ENCODE measurements around the gene CYP39A1. TPM values are rescaled to one million over a fixed set of nuclear protein-coding genes. Genes with fewer than 3 reads are reported as not detected.
A peak's percentile ranks its signal among the peaks of the same experiment; 100 is the strongest.

Gene CYP39A1
- total and polyA plus RNA-seq, 2 of the 13 experiments (the other 11 are each of a cell fraction or from before 2014, with no cell fraction given): 0.13 TPM; not detected in 1

DNA sequence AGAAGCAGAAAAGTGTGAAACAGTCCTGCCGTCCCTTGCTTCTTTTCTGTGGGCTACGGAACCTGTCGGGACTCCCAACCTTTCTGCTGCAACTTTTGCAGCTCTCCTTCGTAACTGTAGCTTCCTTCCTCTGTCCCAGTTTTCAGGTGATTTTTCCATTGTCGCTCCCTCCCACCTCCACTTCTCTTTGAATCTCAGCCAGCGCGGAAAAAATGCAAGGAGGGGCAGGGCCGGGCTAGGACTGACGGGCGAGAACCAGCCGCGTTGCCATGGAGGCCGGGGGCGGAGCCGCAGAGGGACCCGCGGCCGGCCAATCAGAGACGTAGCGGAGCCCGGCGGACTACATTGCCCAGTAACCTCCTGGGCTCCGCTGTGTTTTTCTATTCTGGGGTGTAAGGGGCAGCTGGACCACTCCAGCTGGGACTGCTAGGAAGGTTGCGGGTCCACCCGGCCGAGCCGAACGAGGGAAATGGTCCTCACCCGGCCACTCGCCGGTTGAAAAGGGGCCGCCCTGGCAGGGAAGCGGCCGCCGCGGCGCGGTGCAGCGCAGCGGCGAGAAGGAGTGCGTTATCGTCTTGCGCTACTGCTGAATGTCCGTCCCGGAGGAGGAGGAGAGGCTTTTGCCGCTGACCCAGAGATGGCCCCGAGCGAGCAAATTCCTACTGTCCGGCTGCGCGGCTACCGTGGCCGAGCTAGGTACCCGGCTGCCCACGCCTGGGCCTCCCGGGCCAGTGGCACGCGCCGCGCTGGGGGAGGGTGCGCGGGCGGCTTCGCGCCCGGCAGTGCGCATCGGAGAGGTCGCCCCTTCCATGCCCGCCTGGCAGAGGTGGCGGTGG is at the start of gene CYP39A1, which contains the start of gene SLC25A27 (continued):
- TF ChIP-seq KIAA2018 (CRISPR knock-in tag; IDR thresholded peaks at IDR 0.05; ENCODE audit: borderline replicate concordance) (no peak), SMC3 (IDR thresholded peaks at IDR 0.05; ENCODE audit: low read length) (no peak), NR0B2 (CRISPR knock-in tag; IDR thresholded peaks at IDR 0.05) (0 out of 2 replicates have a peak, but pooled peaks have one; percentile 48), FOXK2 (IDR thresholded peaks at IDR 0.05) (no peak), ZNF777 (CRISPR knock-in tag; IDR thresholded peaks at IDR 0.05) (peak; percentile 59; the same call in 1 of the 2 replicates), FIP1L1 (IDR thresholded peaks at IDR 0.05; ENCODE audit: borderline replicate concordance, insufficient read depth, low read depth, low read length) (no peak), ZSCAN9 (CRISPR knock-in tag; IDR thresholded peaks at IDR 0.05; ENCODE audit: borderline replicate concordance) (no peak), SKIL (CRISPR knock-in tag; IDR thresholded peaks at IDR 0.05; ENCODE audit: borderline replicate concordance) (no peak), SOX6 (IDR thresholded peaks at IDR 0.05) (no peak), SOX6 (CRISPR knock-in tag; IDR thresholded peaks at IDR 0.05) (no peak; the same call in 1 of the 2 replicates), KDM4B (CRISPR knock-in tag; IDR thresholded peaks at IDR 0.05) (no peak), KLF6 (CRISPR knock-in tag; IDR thresholded peaks at IDR 0.05) (no peak), MXD4 (CRISPR knock-in tag; IDR thresholded peaks at IDR 0.05) (0 out of 2 replicates have a peak, but pooled peaks have one; percentile 27), ZNF205 (CRISPR knock-in tag; IDR thresholded peaks at IDR 0.05) (0 out of 2 replicates have a peak, but pooled peaks have one; percentile 18), SMAD1 (CRISPR knock-in tag; IDR thresholded peaks at IDR 0.05; ENCODE audit: borderline replicate concordance, low read depth) (0 out of 2 replicates have a peak, but pooled peaks have one; percentile 43), SMAD9 (CRISPR knock-in tag; IDR thresholded peaks at IDR 0.05) (0 out of 2 replicates have a peak, but pooled peaks have one; percentile 38)
- TF ChIP-seq, protein P1, sequence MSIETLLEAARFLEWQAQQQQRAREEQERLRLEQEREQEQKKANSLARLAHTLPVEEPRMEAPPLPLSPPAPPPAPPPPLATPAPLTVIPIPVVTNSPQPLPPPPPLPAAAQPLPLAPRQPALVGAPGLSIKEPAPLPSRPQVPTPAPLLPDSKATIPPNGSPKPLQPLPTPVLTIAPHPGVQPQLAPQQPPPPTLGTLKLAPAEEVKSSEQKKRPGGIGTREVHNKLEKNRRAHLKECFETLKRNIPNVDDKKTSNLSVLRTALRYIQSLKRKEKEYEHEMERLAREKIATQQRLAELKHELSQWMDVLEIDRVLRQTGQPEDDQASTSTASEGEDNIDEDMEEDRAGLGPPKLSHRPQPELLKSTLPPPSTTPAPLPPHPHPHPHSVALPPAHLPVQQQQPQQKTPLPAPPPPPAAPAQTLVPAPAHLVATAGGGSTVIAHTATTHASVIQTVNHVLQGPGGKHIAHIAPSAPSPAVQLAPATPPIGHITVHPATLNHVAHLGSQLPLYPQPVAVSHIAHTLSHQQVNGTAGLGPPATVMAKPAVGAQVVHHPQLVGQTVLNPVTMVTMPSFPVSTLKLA (IDR thresholded peaks at IDR 0.05): no peak

Measured in HepG2 (cell line).